Left renal pelvis (tissue), 4 donors: ENCODE measurements around the gene IRAG1. TPM values are rescaled to one million over a fixed set of nuclear protein-coding genes. Genes with fewer than 3 reads are reported as not detected.

Experiments
- DNase-seq, 4 donors: peaks; one replicate each; pipeline ENCODE4 v3.0.0-alpha.2; 2013; ENCODE audit warnings: low read depth in 4 of 4, low spot score in 3 of 4
- polyA plus RNA-seq, 4 donors: library from polyadenylated mRNA; unstranded; fragments of 120-200 nt; gene quantifications; one replicate each; pipeline ENCODE4 v1.2.1, GENCODE V29; 2013; ENCODE audit not compliant: insufficient read length in 4 of 4

Gene IRAG1
- polyA plus RNA-seq, 4 donors, result 7.9 to 11.9 (median 10.7) TPM

GRCh38 chr11:10650166-10650565 lies 43.4 kb downstream of the IRAG1 start:
- no peak for DNase-seq

GRCh38 chr11:10648871-10649270 lies 44.7 kb downstream of the IRAG1 start:
- DNase-seq, result no peak

GRCh38 chr11:10646681-10647355 lies 46.7 kb downstream of the IRAG1 start:
- DNase-seq, result no peak

GRCh38 chr11:10646005-10646404 lies 47.5 kb downstream of the IRAG1 start:
- no peak for DNase-seq

GRCh38 chr11:10645212-10645795 lies 48.3 kb downstream of the IRAG1 start:
- DNase-seq, result no peak

Other genes starting within 250 kb of the IRAG1 start
- 1 to 10 TPM; 5.1 to 6.9 (median 6.5) TPM for gene AMPD3, start 238.5 kb downstream of the IRAG1 start, polyA plus RNA-seq
- 10 to 100 TPM; 23.3 to 46.3 (median 42.3) TPM for gene RNF141, start 152.6 kb downstream of the IRAG1 start, polyA plus RNA-seq
- gene LYVE1, start 125.1 kb downstream of the IRAG1 start, polyA plus RNA-seq, result 100 to 1,000 TPM in 1 of 4 donors, 10 to 100 TPM in 3; 66.4 to 147 (median 81.5) TPM
- 10 to 100 TPM; 44.2 to 71.4 (median 67.7) TPM for gene CTR9, start 57.5 kb upstream of the IRAG1 start, polyA plus RNA-seq
- gene EIF4G2, start 115.2 kb upstream of the IRAG1 start, polyA plus RNA-seq, result 100 to 1,000 TPM; 807 to 968 (median 890) TPM
- 100 to 1,000 TPM in 3 of 4 donors, 10 to 100 TPM in 1; 97.4 to 130 (median 110) TPM for gene ZBED5, start 164.3 kb upstream of the IRAG1 start, polyA plus RNA-seq